ENCODE measurements around the gene RANBP17.
"Not testable (repeated sequence)": the region's sequence is repeated elsewhere in the genome, so short reads cannot be mapped to it uniquely, and the experiment has no call there.

RANBP17 gene

DNA sequence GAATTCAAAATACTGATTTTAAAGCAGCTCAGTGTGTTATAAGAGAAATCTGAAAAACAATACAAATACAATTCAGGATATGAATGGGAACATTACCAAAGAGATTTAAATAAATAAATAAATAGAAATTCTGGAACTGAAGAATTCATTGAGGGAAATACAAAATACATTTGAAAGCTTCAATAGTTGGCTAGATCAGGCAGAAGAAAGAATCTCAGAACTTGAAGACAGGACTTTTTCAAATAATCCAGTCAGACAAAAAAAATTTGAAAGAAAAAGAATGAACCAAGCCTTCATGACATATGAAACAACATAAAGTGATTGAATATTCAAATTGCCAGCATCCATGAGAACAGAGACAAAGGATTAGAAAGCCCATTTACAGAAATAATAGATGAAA lies 387.6 kb downstream of the RANBP17 start:
- no peak for DNase-seq (ENCODE audit: low read depth)

DNA sequence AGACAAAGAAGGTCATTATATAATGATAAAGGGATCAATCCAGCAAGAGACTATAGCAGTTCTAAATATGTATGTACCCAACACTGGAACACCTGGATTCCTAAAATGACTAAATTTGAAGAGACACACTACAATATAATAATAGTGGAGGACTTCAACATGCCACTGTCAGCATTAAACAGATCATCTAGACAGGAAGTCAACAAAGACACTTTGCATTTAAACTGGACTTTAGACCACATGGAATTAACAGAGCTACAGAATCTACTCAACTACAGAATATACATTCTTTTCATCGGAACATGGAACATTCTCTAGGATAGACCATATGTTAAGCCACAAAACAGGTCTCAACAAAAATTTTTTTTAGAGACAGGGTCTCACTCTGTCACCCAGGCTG lies 388.9 kb downstream of the RANBP17 start:
- DNase-seq (ENCODE audit: low read depth), result no peak

DNA sequence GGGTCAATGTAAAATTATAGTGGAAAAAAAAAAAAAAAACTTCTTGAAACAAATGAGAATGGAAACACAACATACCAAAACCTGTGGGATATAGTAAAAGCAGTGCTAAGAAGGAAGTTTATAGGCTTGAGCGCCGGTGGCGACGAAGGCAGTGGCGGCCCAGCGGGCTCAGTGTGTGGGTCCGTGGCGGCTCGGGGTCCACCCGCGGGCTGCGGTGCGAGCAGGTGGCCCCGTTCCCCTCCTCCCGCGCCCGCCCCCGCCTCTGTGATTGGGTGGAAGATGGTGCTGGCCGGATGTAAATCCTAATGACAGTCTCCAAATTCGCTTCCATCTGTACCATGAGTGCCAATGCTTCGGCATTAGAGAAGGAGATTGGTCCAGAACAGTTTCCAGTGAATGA lies 389.7 kb downstream of the RANBP17 start:
- DNase-seq (ENCODE audit: low read depth), result no peak

DNA sequence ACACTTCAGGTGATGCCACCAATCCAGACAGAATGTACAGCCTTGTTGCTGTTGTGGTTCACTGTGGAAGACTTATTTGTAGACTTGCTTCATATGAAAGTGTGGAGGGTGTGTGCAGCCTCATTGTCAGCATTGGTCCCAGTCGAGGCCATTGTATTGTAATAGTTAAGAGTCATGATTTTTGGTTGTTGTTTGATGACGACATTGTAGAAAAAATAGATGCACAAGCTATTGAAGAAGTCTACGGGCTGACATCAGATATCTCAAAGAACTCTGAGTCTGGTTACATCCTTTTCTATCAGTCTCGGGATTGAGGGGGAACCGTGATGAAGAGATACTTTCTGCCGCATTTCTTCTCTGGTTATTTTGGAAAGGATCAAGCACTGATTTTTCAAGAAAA lies 390.9 kb downstream of the RANBP17 start:
- no peak for DNase-seq (ENCODE audit: low read depth)

DNA sequence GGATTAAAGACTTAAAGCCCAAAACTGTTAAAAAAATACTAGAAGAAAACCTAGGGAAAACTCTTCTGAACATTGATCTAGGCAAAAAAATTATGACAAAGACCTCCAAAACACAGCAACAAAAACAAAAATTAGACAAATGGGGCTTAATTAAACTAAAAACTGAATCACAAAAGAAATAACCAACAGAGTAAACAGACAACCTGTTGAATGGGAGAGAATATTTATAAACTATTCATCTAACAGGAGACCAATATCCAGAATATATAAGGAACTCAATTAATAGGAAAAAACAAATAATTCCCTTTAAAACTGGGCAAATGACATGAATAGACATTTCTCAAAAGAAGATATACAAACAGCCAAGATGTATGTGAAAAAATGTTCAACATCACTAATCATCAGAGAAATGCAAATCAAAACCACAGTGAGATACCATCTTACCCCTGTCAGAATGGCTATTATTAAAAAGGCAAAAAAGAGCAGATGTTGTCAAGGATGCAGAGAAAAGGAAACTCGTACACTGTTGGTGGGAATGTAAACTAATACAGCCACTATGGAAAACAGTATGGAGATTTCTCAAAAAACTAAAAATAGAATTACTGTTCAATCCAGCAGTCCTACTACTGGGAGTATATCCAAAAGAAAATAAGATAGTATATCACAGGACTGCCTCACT lies 397.1 kb downstream of the RANBP17 start:
- DNase-seq (ENCODE audit: low read depth), result no peak

DNA sequence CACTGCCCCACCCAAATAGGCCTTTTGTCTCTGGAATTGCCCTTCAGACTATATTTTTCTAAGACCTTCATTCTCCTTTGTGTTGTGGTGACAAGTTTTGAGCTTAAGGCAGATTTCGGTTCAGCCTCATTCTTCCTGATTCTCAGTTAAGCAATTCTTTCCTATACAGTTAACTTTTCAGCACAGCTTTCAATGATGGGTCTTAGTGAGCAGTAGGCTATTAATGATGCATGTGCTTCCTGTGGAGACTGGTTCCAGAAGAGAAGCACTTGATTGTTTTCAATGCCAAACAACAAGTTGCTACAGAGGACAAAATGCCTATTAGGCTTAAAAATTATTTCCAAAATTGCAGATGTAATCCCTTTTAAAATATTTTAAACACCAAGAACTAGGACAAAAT lies 399.5 kb downstream of the RANBP17 start:
- DNase-seq (ENCODE audit: low read depth), result no peak

DNA sequence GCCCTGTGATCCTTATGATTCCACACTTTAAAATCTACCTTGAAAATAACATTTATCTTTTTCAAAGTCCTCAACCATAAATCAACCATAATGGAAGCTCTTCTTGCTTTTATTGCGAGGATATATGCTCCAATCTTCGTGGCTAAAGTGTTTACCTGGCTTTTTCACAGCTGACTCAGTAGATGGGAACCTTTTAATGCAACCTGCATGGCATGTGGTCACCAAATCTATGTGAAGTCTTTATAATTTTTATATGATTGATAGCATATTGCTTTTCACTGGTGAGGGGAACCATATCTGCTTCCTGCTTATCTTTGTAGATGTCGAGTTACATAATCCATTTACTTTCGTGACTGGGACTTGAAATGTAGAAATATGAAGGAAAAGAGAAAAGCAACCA lies 400.1 kb downstream of the RANBP17 start:
- DNase-seq (ENCODE audit: low read depth), result no peak

DNA sequence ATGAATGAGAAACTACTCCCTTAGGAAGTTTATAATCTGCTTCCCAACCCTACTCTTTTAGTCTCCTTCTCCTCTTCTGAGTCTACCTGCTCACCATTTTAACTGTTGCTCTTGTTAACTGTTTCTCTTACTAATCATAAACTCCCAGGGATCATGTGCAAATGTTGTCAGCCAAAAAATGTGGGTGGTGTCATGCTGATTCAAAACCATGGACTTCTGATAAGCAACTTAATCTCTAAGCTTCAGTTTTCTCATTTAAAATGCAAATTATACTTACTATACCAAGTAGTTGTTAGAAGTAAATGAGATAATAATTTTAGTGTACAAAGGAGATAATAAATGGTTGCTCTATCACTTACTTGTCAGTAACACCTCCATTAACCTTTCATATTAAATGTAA lies 401.4 kb downstream of the RANBP17 start:
- no peak for DNase-seq (ENCODE audit: low read depth)

DNA sequence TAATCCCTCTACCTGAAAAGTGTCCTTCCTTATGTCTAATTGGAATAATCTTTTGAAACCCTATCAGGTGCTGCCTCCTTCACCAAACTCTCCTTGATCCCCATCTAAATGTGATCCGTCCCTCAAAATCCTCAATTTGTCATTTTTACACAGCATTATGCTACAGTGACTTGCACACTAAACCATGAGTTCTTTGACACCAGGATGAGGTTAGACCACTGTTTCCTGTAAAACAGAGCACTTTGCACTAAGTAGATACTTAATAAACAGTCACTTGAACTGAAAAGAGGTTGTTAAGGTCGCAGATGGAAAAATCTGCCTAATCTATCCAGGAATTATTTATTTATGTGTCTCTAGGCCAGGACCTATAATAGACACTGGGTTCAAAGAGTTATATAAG lies 403.0 kb downstream of the RANBP17 start:
- no peak for DNase-seq (ENCODE audit: low read depth)

DNA sequence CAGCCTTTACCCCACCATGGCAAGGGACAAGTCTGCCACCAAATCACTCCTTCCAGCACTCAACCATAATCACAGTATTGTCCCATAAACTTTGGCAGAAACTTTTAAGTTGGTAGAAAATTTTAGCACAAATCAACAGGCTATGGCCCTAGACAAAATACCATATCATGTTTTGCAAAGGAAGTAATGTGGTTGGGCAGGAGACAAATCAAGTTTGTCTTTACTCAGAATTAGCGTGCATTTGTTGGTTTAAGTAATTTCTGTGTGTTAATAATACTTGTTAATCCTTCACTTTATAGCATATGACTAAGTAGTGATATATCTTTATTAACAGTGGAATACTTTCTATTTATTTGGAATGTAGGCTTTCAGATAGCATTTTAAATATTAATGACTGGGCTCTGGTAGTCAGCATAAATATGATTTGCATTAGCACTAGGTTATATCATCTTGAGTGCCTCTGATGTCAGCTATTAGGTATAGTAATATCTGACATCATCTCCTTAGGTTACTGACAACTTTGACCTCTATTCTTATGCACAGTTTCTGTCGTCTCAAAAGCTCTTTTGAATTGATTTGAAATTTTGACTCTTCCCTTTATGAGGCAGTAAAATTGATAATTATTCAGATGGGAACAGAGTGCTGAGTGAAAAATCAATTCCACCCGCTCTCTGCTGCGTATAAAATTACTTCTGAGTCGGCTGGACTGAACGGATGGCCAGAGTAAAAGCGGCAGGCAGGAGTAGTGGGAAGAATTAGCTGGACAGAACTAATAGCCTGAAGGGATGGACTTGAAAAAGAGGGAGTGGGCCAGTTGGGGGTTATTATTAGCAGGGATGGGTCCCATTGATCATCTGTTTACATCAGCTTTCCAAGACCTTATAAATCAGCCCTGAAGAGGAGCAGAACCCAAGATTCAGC lies 407.1 kb downstream of the RANBP17 start:
- DNase-seq (ENCODE audit: low read depth), result no peak

DNA sequence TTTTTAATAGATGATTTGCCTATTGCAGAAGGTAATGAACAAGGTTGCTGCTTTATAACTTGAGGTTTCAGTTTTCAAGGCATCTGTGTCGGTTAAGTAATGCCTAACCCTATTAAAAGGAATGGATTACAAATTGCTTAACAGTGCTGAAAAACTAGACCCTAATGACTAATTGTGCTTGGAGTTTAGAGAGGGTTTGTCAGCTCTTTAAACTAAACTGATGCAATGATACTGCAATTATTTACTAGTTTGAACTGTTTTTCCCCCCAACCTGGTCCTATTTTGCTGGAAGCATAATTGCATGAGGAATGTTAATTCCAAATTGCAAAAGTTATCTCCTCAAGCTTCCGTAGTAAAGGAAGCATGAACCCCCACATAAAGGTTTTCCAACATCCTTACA lies 407.9 kb downstream of the RANBP17 start:
- DNase-seq (ENCODE audit: low read depth), result peak; percentile 78

DNA sequence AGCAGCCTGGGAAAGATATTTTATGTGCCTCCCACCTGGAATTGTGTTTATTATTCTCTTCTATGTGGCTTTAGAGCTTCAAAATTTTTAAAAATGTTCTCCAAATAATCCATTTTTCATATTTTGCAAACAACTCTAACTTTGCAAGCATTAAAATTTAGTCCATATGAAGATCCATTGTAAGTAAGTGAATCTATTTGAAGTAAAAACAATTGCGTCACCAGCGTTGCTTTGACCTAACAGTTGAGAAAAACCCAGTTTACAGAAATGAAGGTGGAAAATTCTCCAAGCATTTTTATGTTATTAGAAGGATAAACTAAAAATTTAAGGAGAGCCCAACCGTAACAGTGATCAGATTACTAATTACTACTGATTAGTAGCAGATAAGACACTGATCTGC lies 408.3 kb downstream of the RANBP17 start:
- DNase-seq (ENCODE audit: low read depth), result peak; percentile 48

DNA sequence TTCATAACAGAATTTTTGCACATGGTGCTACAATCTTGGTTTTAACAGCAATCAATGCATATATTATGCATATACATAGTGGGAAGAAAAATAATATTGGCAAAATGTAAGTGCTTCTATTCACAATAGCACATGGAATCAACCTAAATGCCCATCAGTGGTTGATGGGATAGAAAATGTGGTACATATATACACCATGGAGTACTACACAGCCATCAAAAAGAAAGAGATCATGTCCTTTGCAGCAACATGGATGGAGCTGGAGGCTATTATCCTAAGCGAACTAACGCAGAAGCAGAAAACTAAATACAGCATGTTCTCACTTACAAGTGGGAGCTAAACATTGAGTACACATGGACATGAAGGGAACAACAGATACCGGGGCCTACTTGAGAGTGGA lies 410.0 kb downstream of the RANBP17 start:
- DNase-seq (ENCODE audit: low read depth), result no peak

DNA sequence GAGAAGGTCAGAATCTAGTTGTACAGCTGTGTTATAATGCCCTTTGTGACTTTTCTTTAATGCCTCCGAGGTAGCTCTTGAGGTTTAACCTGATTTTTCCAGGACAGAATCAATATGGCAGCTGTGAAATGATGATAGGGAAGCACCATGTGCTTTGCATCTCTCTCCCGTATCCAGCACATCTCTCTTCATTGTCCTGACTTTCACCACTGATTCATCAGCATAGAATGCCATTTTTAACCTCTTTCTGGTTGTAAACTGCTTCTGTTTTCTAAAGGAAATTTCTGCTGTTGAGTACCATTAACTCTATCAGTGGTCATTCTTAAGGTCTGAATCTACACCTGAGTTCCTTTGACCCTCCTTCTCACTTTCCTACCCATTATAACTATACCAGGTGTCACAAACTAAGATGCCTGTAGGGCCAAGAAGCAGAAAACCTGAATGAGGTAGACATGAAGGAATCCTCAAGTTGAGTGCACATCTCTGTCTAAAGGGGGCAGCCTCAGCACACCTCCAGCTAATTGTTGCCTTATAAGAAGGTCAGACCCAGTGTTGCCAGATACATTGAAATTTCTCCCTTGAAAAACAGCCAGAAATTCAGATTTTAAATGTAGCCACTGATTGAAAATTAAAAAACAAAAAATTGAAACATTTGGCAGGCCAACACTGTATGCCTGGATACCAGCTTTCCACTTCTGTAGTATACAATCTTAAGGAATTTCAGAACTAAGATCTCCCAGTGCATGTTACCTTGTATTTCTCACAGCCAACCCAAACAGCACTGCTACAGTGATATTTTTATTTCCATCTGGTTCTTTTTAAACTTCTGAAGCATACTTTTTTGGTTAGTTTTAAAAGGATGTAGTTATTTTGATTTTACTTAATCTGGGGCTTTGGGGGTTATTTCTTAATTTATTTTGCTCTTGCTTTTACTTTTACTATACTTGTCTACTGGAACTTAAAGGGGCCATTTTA lies 411.5 kb downstream of the RANBP17 start:
- DNase-seq (ENCODE audit: low read depth), result peak; percentile 65

DNA sequence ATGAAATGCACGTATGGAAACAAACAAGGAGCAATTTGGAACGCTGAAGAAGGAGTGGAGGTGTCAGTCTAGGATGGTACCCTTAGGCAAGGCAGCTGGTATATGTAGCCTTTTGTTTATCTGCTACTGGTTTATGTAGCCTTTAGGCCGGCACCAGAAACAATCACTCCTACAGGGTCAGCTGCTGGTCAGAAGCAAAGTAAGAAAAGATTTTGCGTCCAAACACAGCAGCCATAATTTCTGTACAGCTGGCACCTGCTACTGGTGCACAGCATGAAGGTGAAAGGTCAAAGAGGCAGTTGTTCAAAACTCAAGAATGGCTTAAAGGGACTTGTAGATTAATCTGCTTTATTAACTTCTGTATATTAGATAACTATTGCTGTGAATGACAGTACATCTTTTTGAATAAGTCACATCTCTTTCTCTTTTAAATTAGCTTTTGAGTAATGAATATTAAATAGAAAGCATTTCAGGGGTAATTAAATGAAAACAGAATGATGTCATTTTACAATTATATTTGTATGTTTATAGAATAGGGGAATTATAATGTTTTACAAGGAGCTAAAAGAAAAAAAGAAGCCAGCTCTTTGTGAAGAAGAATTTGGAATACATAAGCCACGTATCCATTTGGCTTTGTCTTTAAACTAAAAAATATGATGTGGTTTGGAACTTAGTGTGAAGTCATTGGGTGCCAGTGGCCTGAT lies 414.2 kb downstream of the RANBP17 start:
- DNase-seq (ENCODE audit: low read depth), result no peak

DNA sequence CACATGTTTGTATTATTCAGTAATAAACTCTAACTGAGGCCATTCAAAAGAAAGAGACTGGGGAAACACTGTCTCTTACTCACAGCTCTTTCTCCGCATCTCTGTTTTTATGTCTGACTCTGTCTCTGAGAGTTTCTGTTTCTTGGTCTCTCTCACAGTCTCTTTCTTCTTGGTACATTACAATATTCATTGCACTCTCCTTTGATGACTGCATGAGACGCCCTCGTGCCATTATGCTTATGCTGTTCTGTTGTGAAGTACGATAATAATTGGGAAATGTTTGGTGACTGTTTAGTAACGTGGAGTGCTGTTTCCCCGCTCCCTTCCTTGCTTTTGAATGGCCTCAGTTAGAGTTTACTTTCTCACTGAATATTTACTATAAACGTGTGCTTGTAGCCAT lies 421.9 kb downstream of the RANBP17 start:
- no peak for DNase-seq (ENCODE audit: low read depth)

DNA sequence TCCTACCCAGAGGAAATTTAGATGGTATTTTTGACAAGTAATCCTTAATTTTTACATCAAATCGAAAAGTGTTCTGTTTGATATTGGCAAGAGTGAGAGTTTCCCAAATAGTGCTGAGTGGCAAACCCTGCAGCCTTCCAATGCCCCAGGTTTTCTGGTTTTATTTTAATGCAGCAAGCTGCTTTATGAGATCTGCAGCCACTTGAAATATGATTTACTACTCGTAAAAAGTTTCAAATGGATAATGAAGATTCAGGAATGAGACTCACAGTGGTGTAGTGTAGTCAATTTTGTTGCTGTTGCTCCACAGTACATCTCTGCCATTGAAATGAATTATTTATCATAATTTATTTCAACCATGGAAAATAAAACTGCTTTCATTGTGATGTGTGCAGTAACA lies 423.6 kb downstream of the RANBP17 start:
- no peak for DNase-seq (ENCODE audit: low read depth)

DNA sequence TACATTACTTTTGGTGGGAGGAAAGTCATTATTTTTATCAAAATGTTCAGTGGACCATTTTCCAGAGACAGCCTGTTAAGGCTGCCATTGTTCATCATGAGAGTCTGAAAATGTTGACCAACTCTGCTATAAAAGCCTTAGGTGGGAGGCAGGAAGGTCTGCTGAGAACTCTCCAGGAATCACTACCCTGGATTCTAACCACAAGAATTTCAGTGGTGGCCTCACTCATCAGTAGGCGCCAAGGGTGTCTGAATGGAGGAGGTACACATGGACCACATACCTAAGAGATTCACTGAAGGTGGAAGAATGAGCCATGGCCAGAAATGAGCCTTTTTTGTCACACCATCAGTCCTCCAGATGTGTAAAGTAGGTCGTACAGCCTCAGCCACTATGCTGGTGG lies 426.2 kb downstream of the RANBP17 start:
- no peak for DNase-seq (ENCODE audit: low read depth)

DNA sequence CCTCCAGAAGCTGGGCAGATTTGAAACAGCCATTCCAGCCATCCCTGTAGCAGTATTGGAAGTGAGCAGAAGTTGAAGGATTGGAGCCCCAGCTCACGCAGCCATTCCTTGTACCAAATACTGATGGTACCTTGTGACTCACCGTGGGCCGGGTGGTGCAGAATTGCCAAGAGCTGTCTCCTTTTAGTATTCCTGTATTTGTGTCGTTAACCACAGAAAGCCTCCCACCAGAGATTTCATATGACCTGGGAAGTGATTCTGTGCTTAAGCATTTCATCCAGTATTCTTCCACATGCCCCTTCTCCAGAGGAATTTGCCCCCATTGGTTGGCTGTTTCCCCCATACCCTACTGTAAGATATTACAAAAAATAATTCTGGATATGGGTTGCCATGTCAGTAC lies 429.6 kb downstream of the RANBP17 start:
- DNase-seq (ENCODE audit: low read depth), result peak; percentile 41

DNA sequence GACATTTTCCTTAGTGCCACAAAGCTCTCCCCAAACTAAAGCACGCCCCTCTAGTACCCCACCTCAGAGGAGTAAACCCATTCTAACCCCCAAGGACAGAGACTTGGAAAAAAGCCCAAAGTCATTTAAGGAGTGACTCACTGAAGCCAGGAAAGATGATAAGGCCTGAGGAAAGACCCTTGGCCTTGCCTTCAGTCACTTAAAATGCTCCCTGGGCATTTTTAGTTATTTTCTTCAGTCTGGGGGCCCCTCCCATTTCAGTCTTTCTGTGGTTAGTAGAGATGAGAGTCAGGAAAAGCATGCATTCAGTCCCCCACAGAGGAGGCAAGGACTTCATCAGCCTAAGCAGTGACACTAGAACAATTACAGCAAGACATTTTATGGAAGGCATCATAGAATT lies 433.5 kb downstream of the RANBP17 start:
- peak; percentile 33 for DNase-seq (ENCODE audit: low read depth)

DNA sequence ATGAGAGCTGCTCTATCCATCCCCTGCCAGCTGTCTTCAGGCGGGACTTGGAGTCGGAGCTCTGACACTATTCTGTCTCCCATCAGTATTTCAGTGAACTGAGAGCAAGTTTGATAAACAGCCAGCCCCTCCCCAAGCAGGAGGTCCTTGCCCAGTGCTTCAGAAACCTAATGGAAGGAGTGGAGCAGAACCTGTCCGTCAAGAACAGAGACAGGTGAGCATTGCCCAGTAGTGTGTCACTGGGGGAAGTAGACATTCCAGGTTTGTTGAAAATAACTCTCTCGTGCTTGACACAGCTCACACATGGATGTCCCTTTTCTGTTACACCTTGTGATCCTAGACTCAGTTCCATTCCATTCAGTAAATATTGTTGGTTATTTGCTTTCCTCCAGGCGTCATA lies 434.0 kb downstream of the RANBP17 start:
- no peak for DNase-seq (ENCODE audit: low read depth)

DNA sequence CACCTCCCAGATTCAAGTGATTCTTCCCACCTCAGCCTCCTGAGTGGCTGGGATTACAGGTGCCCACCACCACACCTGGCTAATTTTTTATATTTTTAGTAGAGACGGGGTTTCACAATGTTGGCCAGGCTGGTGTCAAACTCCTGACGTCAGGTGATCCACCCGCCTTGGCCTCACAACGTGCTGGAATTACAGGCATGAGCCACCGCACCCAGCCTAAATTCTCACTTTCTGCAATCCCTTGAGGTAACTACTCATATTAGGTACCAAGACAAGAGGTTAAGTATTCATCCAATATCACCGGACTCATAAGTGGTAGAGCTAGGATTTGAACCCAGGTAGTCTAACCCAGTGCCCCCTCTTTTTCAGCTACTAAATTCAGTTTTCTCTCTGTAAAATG lies 436.1 kb downstream of the RANBP17 start:
- DNase-seq (ENCODE audit: low read depth), result not testable (repeated sequence)

Data from iris pigment epithelial cell (primary cell).